Stomach (tissue), 9 donors: ENCODE data around the gene CYBA. TPM values are rescaled to one million over a fixed set of nuclear protein-coding genes. Genes with fewer than 3 reads are reported as not detected.
"Not testable (repeated sequence)": the region's sequence is repeated elsewhere in the genome, so short reads cannot be mapped to it uniquely, and the experiment has no call there.

Experiments
- DNase-seq, 2 donors: peaks; one replicate each; pipeline versions ENCODE4 v3.0.0 to v3.0.0-alpha.2; 2013 to 2019
- H3K27ac ChIP-seq, 5 donors: fragments of 200-600 bp in 4 of 5; sonication (generic) in 4 of 5; one replicate each; pipeline ENCODE4 v1.5.1; 2013 to 2019; ENCODE audit warnings: mild to moderate bottlenecking in 1 of 5, moderate library complexity in 1 of 5
- H3K27me3 ChIP-seq, 3 donors: fragments of 200-600 bp; sonication (generic); one replicate each; pipeline ENCODE4 v1.5.1; 2017 to 2019; ENCODE audit warnings: mixed run types in 1 of 3
- H3K36me3 ChIP-seq, 4 donors: fragments of 200-600 bp; sonication (generic); 1 replicate in 3 of 4; 2 replicates in 1 of 4; pipeline ENCODE4 v1.5.1; 2016 to 2019
- H3K4me1 ChIP-seq, 4 donors: fragments of 200-600 bp; sonication (generic); one replicate each; pipeline ENCODE4 v1.5.1; 2016 to 2019
- H3K4me3 ChIP-seq, 4 donors: fragments of 200-600 bp; sonication (generic) in 3 of 4; one replicate each; pipeline ENCODE4 v1.5.1; 2016 to 2019; ENCODE audit warnings: mild to moderate bottlenecking in 1 of 4
- H3K9me3 ChIP-seq, 4 donors: fragments of 200-600 bp; sonication (generic); one replicate each; pipeline ENCODE4 v1.5.1; 2016 to 2019
- CTCF ChIP-seq, 7 experiments: fragments of 450-650 bp in 4 of 7; fragments of 200-600 bp in 3 of 7; sonication (generic) in 3 of 7; IDR thresholded peaks; one replicate each; pipeline ENCODE4 v1.5.1; 2016 to 2019; ENCODE audit warnings: antibody characterized with exemption in 7 of 7, control low read depth in 2 of 7, mild to moderate bottlenecking in 1 of 7
- EP300 ChIP-seq: sonication (generic); formaldehyde crosslinking; IDR thresholded peaks from one replicate; pipeline ENCODE4 v1.6.1; 2017; ENCODE audit warnings: antibody characterized with exemption
- POLR2A ChIP-seq, 4 donors: fragments of 450-650 bp; IDR thresholded peaks; one replicate each; pipeline ENCODE4 v1.6.1; 2016; ENCODE audit warnings: antibody characterized with exemption in 4 of 4, control low read depth in 2 of 4, mild to moderate bottlenecking in 1 of 4, moderate library complexity in 1 of 4
- POLR2AphosphoS5 ChIP-seq, 3 donors: sonication (generic); formaldehyde crosslinking; IDR thresholded peaks; one replicate each; pipeline ENCODE4 v1.6.1; 2016; ENCODE audit warnings: antibody characterized with exemption in 3 of 3
- WGBS, 5 donors: extraction: QIAGEN DNeasy Blood & Tissue Kit in 3 of 5; methylation state at CpG; one replicate each; pipeline versions ENCODE4 v1.1.5 to v1.1.7; 2013 to 2018; 5-methylcytosine and 5-hydroxymethylcytosine counted together
- intact Hi-C: fragments of 100-400 bp; cut with DNase I; formaldehyde crosslinking; loops from one replicate; pipeline ENCODE4 v1.15.1; 2023; ENCODE audit warnings: low total_unique reads
- polyA plus RNA-seq, 3 donors: library from polyadenylated mRNA; stranded (reverse); fragments of 200-250 nt; gene quantifications; one replicate each; pipeline ENCODE4 v1.2.3, GENCODE V29; 2013
- total RNA-seq, 5 donors: library from RNA; depleted of rRNA; stranded (reverse); fragments of >200 nt; gene quantifications; one replicate each; pipeline versions ENCODE4 v1.1.0 to v1.2.3, GENCODE V29; 2014 to 2016
- donor health status: healthy with polysubstance abuse.
- donor health status: Bipolar disorder and iron deficiency.
- donor health status: healthy.

Gene CYBA
- total and polyA plus RNA-seq, 8 donors: 21.0 to 480 (median 162) TPM

- 76 to 85% (median 84%) methylated on average over 9 to 10 of the region's 10 CpGs for WGBS, 5 donors
- no peak for DNase-seq
- Histone ChIP-seq H3K4me3 (no peak overlapping the region), H3K27me3 (no peaks in the 10 kb centered on the region), H3K4me1 (peaks cover 0 to 5% (median 0%) of the 10 kb centered on the region in 4 donors), H3K27ac (no peak overlapping the region), H3K9me3 (no peaks in the 10 kb centered on the region), H3K36me3 (peaks cover 0 to 17% (median 6%) of the 10 kb centered on the region in 4 donors)
- TF ChIP-seq CTCF (IDR thresholded peaks at IDR 0.05) (no peak), EP300 (no peak), POLR2AphosphoS5 (IDR thresholded peaks at IDR 0.05) (no peak), POLR2A (IDR thresholded peaks at IDR 0.05) (no peak)
- intact Hi-C loops: no loop called here
These were observed 19.1 kb upstream of the CYBA start for GRCh38 chr16:88669980-88670379.

- 90 to 96% (median 93%) methylated on average over 8 of the region's 8 CpGs for WGBS, 5 donors
- DNase-seq, H3K27ac ChIP-seq, H3K27me3 ChIP-seq, intact Hi-C loops, H3K4me3 ChIP-seq, H3K4me1 ChIP-seq, H3K9me3 ChIP-seq: not testable (repeated sequence)
- peaks cover 0 to 17% (median 6%) of the 10 kb centered on the region in 4 donors for H3K36me3 ChIP-seq
These were observed 18.6 kb upstream of the CYBA start for GRCh38 chr16:88669493-88669892.

- intact Hi-C loops: no loop called here
- Histone ChIP-seq H3K36me3 (peaks cover 0 to 6% (median 0%) of the 10 kb centered on the region in 4 donors), H3K27me3 (no peaks in the 10 kb centered on the region), H3K4me1 (peaks cover 6 to 21% (median 14%) of the 10 kb centered on the region in 4 donors), H3K4me3 (no peak overlapping the region), H3K9me3 (no peaks in the 10 kb centered on the region), H3K27ac (no peak overlapping the region)
- TF ChIP-seq EP300 (no peak), CTCF (IDR thresholded peaks at IDR 0.05) (no peak), POLR2AphosphoS5 (IDR thresholded peaks at IDR 0.05) (no peak), POLR2A (IDR thresholded peaks at IDR 0.05) (no peak)
- no peak for DNase-seq
- WGBS, 5 donors: 73 to 81% (median 80%) methylated on average over 5 of the region's 5 CpGs
These were observed 16.6 kb upstream of the CYBA start for GRCh38 chr16:88667461-88667860.

GRCh38 chr16:88665570-88665969 lies 14.7 kb upstream of the CYBA start:
- TF ChIP-seq POLR2A (IDR thresholded peaks at IDR 0.05) (no peak), EP300 (no peak), CTCF (IDR thresholded peaks at IDR 0.05) (no peak), POLR2AphosphoS5 (IDR thresholded peaks at IDR 0.05) (no peak)
- Histone ChIP-seq H3K9me3 (no peaks in the 10 kb centered on the region), H3K27me3 (no peaks in the 10 kb centered on the region), H3K27ac (no peak overlapping the region), H3K4me1 (peaks cover 12 to 37% (median 24%) of the 10 kb centered on the region in 4 donors), H3K36me3 (no peaks in the 10 kb centered on the region), H3K4me3 (no peak overlapping the region)
- 88 to 91% (median 88%) methylated on average over 3 of the region's 3 CpGs for WGBS, 5 donors
- DNase-seq: no peak
- intact Hi-C loops: no loop called here

GRCh38 chr16:88665148-88665547 lies 14.3 kb upstream of the CYBA start:
- H3K27ac ChIP-seq: no peak overlapping the region
- DNase-seq: peak in 1 of 2 donors; percentile 49
- TF ChIP-seq POLR2A (IDR thresholded peaks at IDR 0.05): no peak
- no peak for TF ChIP-seq EP300
- TF ChIP-seq POLR2AphosphoS5 (IDR thresholded peaks at IDR 0.05): peak in 1 of 3 donors; percentile 32
- no peak for TF ChIP-seq CTCF (IDR thresholded peaks at IDR 0.05)
- intact Hi-C loops: no loop called here
- no peak overlapping the region for H3K4me3 ChIP-seq
- H3K36me3 ChIP-seq: peaks cover 0 to under 1% (median 0%) of the 10 kb centered on the region in 4 donors
- no peaks in the 10 kb centered on the region for H3K27me3 ChIP-seq
- no peaks in the 10 kb centered on the region for H3K9me3 ChIP-seq
- H3K4me1 ChIP-seq: peaks cover 12 to 41% (median 24%) of the 10 kb centered on the region in 4 donors
- WGBS, 5 donors: 43 to 73% (median 61%) methylated on average over 4 of the region's 4 CpGs
